Nephron progenitor cell (in vitro differentiated cells): ENCODE results near the gene OPHN1.

Source experiments
- DNase-seq: peaks from one replicate; pipeline ENCODE4 v3.0.0; 2021
- H3K27ac Mint-ChIP-seq: 2 replicates; pipeline ENCODE4 v1.8.0; 2021; ENCODE audit warnings: mild to moderate bottlenecking, moderate library complexity, mixed read lengths
- H3K27me3 Mint-ChIP-seq: 2 replicates; pipeline ENCODE4 v1.8.0; 2021; ENCODE audit warnings: mild to moderate bottlenecking, low read depth, mixed read lengths; ENCODE audit not compliant: poor library complexity
- H3K36me3 Mint-ChIP-seq: 2 replicates; pipeline ENCODE4 v1.8.0; 2021; ENCODE audit warnings: low read depth, mixed read lengths
- H3K4me1 Mint-ChIP-seq: 2 replicates; pipeline ENCODE4 v1.8.0; 2021; ENCODE audit warnings: mixed read lengths
- H3K4me3 Mint-ChIP-seq: 2 replicates; pipeline ENCODE4 v1.8.0; 2021; ENCODE audit warnings: mild to moderate bottlenecking, moderate library complexity, mixed read lengths
- H3K9me3 Mint-ChIP-seq: 2 replicates; pipeline ENCODE4 v1.8.0; 2021; ENCODE audit warnings: mild to moderate bottlenecking, moderate library complexity, mixed read lengths
- CTCF ChIP-seq: fragments of 200-600 bp; sonication (generic); IDR thresholded peaks from 2 replicates; pipeline ENCODE4 v1.5.0; 2021; ENCODE audit warnings: antibody characterized with exemption

OPHN1 gene

GRCh38 chrX:68190799-68191198 is 242.5 kb downstream of the OPHN1 start:
- Mint-ChIP-seq H3K4me1 (peaks cover 11% of the 10 kb centered on the region), H3K36me3 (no peaks in the 10 kb centered on the region), H3K27me3 (no peaks in the 10 kb centered on the region), H3K4me3 (no peak overlapping the region), H3K9me3 (peaks cover 26% of the 10 kb centered on the region), H3K27ac (no peak overlapping the region)
- no peak for TF ChIP-seq CTCF
- no peak for DNase-seq

GRCh38 chrX:68186552-68187262 is 246.6 kb downstream of the OPHN1 start:
- Mint-ChIP-seq H3K4me3 (no peak overlapping the region), H3K9me3 (peaks cover 14% of the 10 kb centered on the region), H3K4me1 (no peaks in the 10 kb centered on the region), H3K27me3 (no peaks in the 10 kb centered on the region), H3K27ac (no peak overlapping the region), H3K36me3 (no peaks in the 10 kb centered on the region)
- no peak for TF ChIP-seq CTCF
- DNase-seq, result no peak

- Mint-ChIP-seq H3K27me3 (no peaks in the 10 kb centered on the region), H3K4me3 (no peak overlapping the region), H3K27ac (no peak overlapping the region), H3K9me3 (peaks cover 17% of the 10 kb centered on the region), H3K4me1 (no peaks in the 10 kb centered on the region), H3K36me3 (no peaks in the 10 kb centered on the region)
- no peak for TF ChIP-seq CTCF
- no peak for DNase-seq
Observed at GRCh38 chrX:68185161-68185560, 248.1 kb downstream of the OPHN1 start.

GRCh38 chrX:68183612-68184214 is 249.6 kb downstream of the OPHN1 start:
- no peak overlapping the region for H3K4me3 Mint-ChIP-seq
- no peak for DNase-seq
- no peak overlapping the region for H3K27ac Mint-ChIP-seq
- TF ChIP-seq CTCF, result peak; percentile 32
- H3K27me3 Mint-ChIP-seq, result no peaks in the 10 kb centered on the region
- no peaks in the 10 kb centered on the region for H3K4me1 Mint-ChIP-seq
- no peaks in the 10 kb centered on the region for H3K36me3 Mint-ChIP-seq
- H3K9me3 Mint-ChIP-seq, result peaks cover 20% of the 10 kb centered on the region

DNA sequence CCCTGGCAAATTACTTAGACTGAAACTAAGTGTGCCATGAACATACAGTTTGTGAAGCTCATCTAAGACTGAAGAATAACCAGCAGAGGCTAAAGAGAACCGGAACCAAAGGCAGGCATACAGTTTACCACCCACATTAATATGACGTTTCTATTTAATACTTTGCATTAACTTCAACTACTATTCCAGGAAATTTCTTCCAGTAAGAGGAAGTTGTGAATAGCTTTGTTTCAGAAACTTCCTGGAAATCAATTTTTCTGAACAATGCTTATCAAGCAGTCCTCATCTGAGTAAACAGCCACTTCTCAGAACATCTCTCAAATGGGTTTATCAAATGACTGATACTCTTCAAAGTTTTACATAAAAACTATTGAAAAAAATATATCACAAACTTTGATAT is 252.7 kb downstream of the OPHN1 start:
- Mint-ChIP-seq H3K27ac (no peak overlapping the region), H3K36me3 (peaks cover 8% of the 10 kb centered on the region), H3K9me3 (peaks cover 31% of the 10 kb centered on the region), H3K4me3 (no peak overlapping the region), H3K27me3 (no peaks in the 10 kb centered on the region), H3K4me1 (no peaks in the 10 kb centered on the region)
- no peak for TF ChIP-seq CTCF
- DNase-seq, result no peak

GRCh38 chrX:68179355-68179754 is 253.9 kb downstream of the OPHN1 start:
- DNase-seq, result no peak
- Mint-ChIP-seq H3K27ac (no peak overlapping the region), H3K27me3 (no peaks in the 10 kb centered on the region), H3K4me1 (no peaks in the 10 kb centered on the region), H3K36me3 (peaks cover 8% of the 10 kb centered on the region), H3K4me3 (no peak overlapping the region), H3K9me3 (peaks cover 31% of the 10 kb centered on the region)
- no peak for TF ChIP-seq CTCF
